ENCODE results near the gene PYGB. TPM values are rescaled to one million over a fixed set of nuclear protein-coding genes. Genes with fewer than 3 reads are reported as not detected.

Gene PYGB
- total RNA-seq, 2 experiments from 2014 or later, result 23.4 to 24.0 TPM

DNA sequence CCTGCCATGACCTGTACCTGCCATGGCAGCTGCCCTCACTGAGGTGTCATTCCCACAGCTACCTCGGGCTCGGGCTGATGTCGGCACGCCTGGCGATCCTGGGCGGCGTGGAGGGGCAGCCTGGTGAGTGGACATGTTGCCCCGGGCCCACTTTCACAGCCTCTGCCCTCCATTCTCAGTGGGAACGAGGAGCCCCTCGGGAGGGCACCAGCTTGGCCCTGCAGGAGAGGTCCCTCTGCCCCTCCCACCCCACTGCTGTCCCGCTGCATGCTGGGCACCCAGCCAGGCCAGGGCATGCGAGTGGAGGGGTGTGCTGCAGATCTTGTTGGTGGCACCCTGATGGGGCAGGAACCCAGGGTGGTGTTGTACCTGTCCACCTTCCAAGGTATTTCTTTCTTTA is 29.4 kb upstream of the PYGB start:
- Mint-ChIP-seq H3K4me3 (no peak overlapping the region), H3K36me3 (peaks cover 11% of the 10 kb centered on the region), H3K27ac (no peak overlapping the region), H3K4me1 (ENCODE audit: low read depth) (peaks cover 6% of the 10 kb centered on the region), H3K27me3 (no peaks in the 10 kb centered on the region), H3K9me3 (no peaks in the 10 kb centered on the region)
- no peak for DNase-seq
- ChIA-PET CTCF (no interaction called here), POLR2A (no interaction called here)
- intact Hi-C loops (cut with micrococcal nuclease), result no loop called here

- no peaks in the 10 kb centered on the region for H3K9me3 Mint-ChIP-seq
Observed at GRCh38 chr20:25219365-25219764, 28.5 kb upstream of the PYGB start.

GRCh38 chr20:25220021-25220730 is 27.7 kb upstream of the PYGB start:
- Mint-ChIP-seq H3K27me3 (no peaks in the 10 kb centered on the region), H3K4me3 (no peak overlapping the region), H3K36me3 (peaks cover 9% of the 10 kb centered on the region), H3K9me3 (no peaks in the 10 kb centered on the region), H3K27ac (no peak overlapping the region), H3K4me1 (ENCODE audit: low read depth) (peaks cover 6% of the 10 kb centered on the region)
- DNase-seq, result no peak
- ChIA-PET CTCF (interaction anchor here (2.1 kb wide), 2 partner anchors 178 to 226 kb away, joined by 5 to 6 read pairs; no protein-coding TSS in a partner anchor), POLR2A (no interaction called here)
- intact Hi-C loops (cut with micrococcal nuclease), result no loop called here

More at GRCh38 chr20:25219365-25219764, 28.5 kb upstream of the PYGB start:
- H3K36me3 Mint-ChIP-seq, result peaks cover 11% of the 10 kb centered on the region
- H3K4me3 Mint-ChIP-seq, result no peak overlapping the region
- CTCF ChIA-PET, result no interaction called here
- H3K27ac Mint-ChIP-seq, result no peak overlapping the region
- POLR2A ChIA-PET, result no interaction called here
- DNase-seq, result no peak
- peaks cover 6% of the 10 kb centered on the region for H3K4me1 Mint-ChIP-seq (ENCODE audit: low read depth)
- no peaks in the 10 kb centered on the region for H3K27me3 Mint-ChIP-seq
- intact Hi-C loops (cut with micrococcal nuclease), result no loop called here

DNA sequence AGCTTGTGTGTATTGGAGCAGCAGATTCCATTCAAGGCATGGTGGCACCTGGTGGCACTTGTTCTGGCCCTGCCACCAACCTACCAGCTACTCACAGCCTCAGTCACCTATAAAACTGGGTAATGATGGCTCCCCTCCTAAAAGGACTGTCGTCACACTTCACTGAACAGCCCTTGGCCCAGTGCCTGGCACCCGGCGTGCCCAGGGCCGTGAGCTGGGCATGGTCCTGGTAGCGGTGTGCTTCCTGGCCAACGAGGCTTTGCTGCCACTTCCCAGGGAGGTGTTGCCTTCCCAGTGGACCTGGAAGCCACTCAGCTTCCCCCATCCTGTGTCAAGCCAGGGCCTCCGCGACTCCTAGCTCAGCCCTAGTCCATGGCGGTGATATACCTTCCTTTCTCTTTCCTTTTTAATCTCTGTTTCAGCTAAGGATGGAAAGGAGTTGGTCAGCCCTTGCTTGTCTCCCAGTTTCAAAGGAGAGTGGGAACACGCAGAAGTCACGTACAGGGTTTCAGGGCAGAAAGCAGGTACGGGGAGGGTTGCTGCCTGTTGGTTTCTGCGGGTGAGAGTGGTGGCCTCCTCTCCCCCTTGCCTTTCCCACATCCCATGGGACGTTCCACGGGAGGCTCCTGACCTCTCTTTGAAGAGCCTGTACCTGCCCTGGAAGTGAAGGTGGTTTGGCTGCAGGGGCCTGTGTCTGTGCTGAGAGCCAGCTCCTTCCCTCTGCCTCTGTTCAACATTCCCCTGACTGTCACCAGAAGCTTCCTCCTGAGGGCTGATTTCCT is 26.9 kb upstream of the PYGB start:
- peaks cover 6% of the 10 kb centered on the region for H3K4me1 Mint-ChIP-seq (ENCODE audit: low read depth)
- H3K27ac Mint-ChIP-seq, result no peak overlapping the region
- POLR2A ChIA-PET, result no interaction called here
- peaks cover 7% of the 10 kb centered on the region for H3K36me3 Mint-ChIP-seq
- no peak overlapping the region for H3K4me3 Mint-ChIP-seq
- no peak for DNase-seq
- no peaks in the 10 kb centered on the region for H3K9me3 Mint-ChIP-seq
- CTCF ChIA-PET, result interaction anchor here (2.1 kb wide), 2 partner anchors 177 to 227 kb away, joined by 5 to 6 read pairs; no protein-coding TSS in a partner anchor
- intact Hi-C loops (cut with micrococcal nuclease), result no loop called here
- no peaks in the 10 kb centered on the region for H3K27me3 Mint-ChIP-seq

DNA sequence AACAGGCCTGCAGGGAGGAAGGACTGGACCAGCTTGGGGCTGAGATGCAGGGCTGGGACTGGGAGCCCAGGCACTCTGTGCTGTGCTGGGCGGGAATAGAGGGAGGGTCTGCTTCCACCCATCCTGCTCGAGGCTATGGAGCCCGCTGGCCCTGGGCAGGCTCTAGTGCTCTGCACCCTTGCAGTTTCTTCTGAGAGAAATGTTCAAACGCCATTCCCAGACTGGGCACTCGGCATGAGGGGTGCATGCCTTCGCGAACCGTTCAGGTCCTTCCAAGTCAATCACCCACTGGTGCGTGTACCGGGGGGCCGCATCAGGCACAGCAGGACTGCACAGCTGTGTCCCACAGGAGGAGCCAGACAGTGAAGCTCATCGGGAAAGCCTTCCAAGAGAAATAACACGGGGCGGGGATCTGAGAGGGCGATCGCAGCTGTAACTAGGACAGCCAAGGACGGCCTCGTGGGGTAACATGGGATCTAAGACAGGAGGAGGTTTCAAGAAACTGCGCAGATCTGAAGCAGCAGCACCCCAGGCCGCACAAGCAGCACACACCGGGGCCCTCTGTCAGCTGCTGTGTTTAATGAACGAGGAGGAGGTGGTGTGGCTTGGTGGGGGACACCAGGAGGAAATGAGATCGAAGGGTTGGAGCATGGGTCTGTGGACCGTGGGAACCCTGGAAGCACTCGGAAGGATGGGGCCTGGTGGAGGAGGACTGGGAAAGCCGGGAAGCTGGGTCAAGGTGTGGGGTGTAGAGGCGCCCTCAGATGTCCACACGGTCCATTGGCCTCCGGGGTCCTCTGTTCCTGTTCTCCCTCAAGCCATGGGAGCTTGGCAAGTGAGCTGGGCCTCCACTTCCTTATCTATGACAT is 26.1 kb upstream of the PYGB start:
- POLR2A ChIA-PET, result no interaction called here
- Mint-ChIP-seq H3K9me3 (no peaks in the 10 kb centered on the region), H3K27ac (no peak overlapping the region), H3K4me3 (no peak overlapping the region), H3K4me1 (ENCODE audit: low read depth) (peaks cover 6% of the 10 kb centered on the region), H3K27me3 (no peaks in the 10 kb centered on the region), H3K36me3 (peaks cover 7% of the 10 kb centered on the region)
- intact Hi-C loops (cut with micrococcal nuclease), result no loop called here
- CTCF ChIA-PET, result interaction anchor here (2.1 kb wide), 2 partner anchors 176 to 228 kb away, joined by 5 to 6 read pairs; no protein-coding TSS in a partner anchor
- no peak for DNase-seq

- H3K36me3 Mint-ChIP-seq, result peaks cover 4% of the 10 kb centered on the region
- no peak for DNase-seq
- no peaks in the 10 kb centered on the region for H3K9me3 Mint-ChIP-seq
- no peaks in the 10 kb centered on the region for H3K27me3 Mint-ChIP-seq
- intact Hi-C loops (cut with micrococcal nuclease), result loop anchor here (1.0 kb wide), 1 partner anchor 16 kb away; no protein-coding TSS in a partner anchor
- CTCF ChIA-PET, result interaction anchor here (1.1 to 1.3 kb wide), 3 partner anchors 8 to 228 kb away, joined by 3 to 7 read pairs (median 3); no protein-coding TSS in a partner anchor
- no peak overlapping the region for H3K4me3 Mint-ChIP-seq
- H3K27ac Mint-ChIP-seq, result no peak overlapping the region
- H3K4me1 Mint-ChIP-seq (ENCODE audit: low read depth), result peaks cover 6% of the 10 kb centered on the region
- POLR2A ChIA-PET, result interaction anchor here (1.3 kb wide), 2 partner anchors 15 to 25 kb away, joined by 4 to 7 read pairs; partner anchors contain the start of gene PYGB
Observed at GRCh38 chr20:25222461-25223178, 25.3 kb upstream of the PYGB start.

- Mint-ChIP-seq H3K27me3 (no peaks in the 10 kb centered on the region), H3K36me3 (peaks cover 4% of the 10 kb centered on the region), H3K9me3 (no peaks in the 10 kb centered on the region), H3K4me3 (no peak overlapping the region), H3K27ac (peak overlapping the region; percentile 45), H3K4me1 (ENCODE audit: low read depth) (peaks cover 6% of the 10 kb centered on the region)
- intact Hi-C loops (cut with micrococcal nuclease), result loop anchor here (1.0 kb wide), 1 partner anchor 15 kb away; no protein-coding TSS in a partner anchor
- ChIA-PET POLR2A (interaction anchor here (0.6 to 1.3 kb wide), 5 partner anchors 10 to 85 kb away, joined by 3 to 7 read pairs (median 4); partner anchors contain the start of gene PYGB), CTCF (interaction anchor here (0.7 to 1.3 kb wide), 6 partner anchors 8 to 229 kb away, joined by 3 to 7 read pairs (median 3); no protein-coding TSS in a partner anchor)
- peak; percentile 79 for DNase-seq
Observed at GRCh38 chr20:25223179-25223661, 24.7 kb upstream of the PYGB start.

DNA sequence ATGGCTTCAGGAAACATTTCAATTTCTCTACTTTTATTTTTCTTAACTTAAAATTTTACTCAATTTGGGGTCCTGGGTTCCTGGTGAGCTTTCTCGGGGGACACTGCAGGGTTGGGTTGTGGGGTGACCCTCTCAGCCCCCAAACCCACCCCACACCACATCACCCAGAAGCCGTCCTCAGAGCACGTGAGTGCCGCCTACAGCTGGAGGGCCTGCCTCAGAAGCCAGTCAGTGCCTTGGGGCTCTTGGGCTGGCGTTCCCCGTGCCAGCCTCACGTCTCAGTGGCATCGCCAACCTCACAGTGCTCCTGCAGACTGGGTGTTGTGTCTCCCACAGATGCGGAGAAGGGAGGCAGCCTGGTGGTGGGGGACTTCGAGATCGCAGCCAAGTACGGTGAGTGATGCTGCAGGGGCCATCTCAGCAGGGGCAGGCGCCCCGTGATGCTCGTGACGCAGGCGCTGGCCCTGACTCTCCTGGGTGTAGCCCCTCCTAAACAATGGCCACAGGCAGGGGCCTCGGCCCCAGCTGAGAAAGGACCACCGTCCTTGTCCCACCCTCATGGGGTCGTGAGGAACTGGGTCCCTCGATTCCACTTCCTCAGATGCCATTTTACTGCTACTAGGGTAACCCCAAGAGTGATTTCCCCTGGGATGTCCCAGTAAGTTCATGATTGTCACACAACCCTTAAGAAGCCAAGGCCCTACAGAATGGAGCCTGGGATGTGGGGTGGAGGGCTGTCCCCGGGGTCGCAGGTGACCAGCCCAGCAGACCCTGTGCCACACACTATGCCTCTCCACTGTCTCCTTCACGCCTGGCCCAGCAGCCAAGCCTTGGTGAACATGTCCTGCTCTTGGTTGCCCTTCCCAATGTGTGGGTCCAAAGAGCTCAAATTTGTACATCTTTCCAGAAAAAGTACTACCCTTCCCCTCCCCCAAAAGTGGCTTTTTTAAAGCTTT is 23.8 kb upstream of the PYGB start:
- CTCF ChIA-PET, result interaction anchor here (0.7 to 1.3 kb wide), 6 partner anchors 9 to 230 kb away, joined by 3 to 7 read pairs (median 3); no protein-coding TSS in a partner anchor
- intact Hi-C loops (cut with micrococcal nuclease), result loop anchor here (1.0 kb wide), 1 partner anchor 14 kb away; no protein-coding TSS in a partner anchor
- Mint-ChIP-seq H3K27me3 (no peaks in the 10 kb centered on the region), H3K4me1 (ENCODE audit: low read depth) (peaks cover 6% of the 10 kb centered on the region), H3K36me3 (peaks cover 4% of the 10 kb centered on the region), H3K27ac (no peak overlapping the region), H3K9me3 (no peaks in the 10 kb centered on the region), H3K4me3 (no peak overlapping the region)
- POLR2A ChIA-PET, result interaction anchor here (0.6 to 1.3 kb wide), 5 partner anchors 9 to 84 kb away, joined by 3 to 7 read pairs (median 4); partner anchors contain the start of gene PYGB
- no peak for DNase-seq

GRCh38 chr20:25224941-25225340 is 22.9 kb upstream of the PYGB start:
- no peak overlapping the region for H3K27ac Mint-ChIP-seq
- H3K4me1 Mint-ChIP-seq (ENCODE audit: low read depth), result peaks cover 6% of the 10 kb centered on the region
- H3K36me3 Mint-ChIP-seq, result peaks cover 4% of the 10 kb centered on the region
- ChIA-PET CTCF (no interaction called here), POLR2A (no interaction called here)
- H3K27me3 Mint-ChIP-seq, result no peaks in the 10 kb centered on the region
- no peak overlapping the region for H3K4me3 Mint-ChIP-seq
- DNase-seq, result no peak
- H3K9me3 Mint-ChIP-seq, result no peaks in the 10 kb centered on the region
- intact Hi-C loops (cut with micrococcal nuclease), result no loop called here

GRCh38 chr20:25225642-25226432 is 22.0 kb upstream of the PYGB start:
- no peak overlapping the region for H3K4me3 Mint-ChIP-seq
- DNase-seq, result no peak
- POLR2A ChIA-PET, result no interaction called here
- intact Hi-C loops (cut with micrococcal nuclease), result no loop called here
- H3K27me3 Mint-ChIP-seq, result no peaks in the 10 kb centered on the region
- no peak overlapping the region for H3K27ac Mint-ChIP-seq
- H3K9me3 Mint-ChIP-seq, result no peaks in the 10 kb centered on the region
- CTCF ChIA-PET, result no interaction called here
- H3K36me3 Mint-ChIP-seq, result peaks cover 4% of the 10 kb centered on the region
- peaks cover 6% of the 10 kb centered on the region for H3K4me1 Mint-ChIP-seq (ENCODE audit: low read depth)
